Endometrial microvascular endothelial cells (primary cell): ENCODE measurements around the gene TSNAXIP1. TPM values are rescaled to one million over a fixed set of nuclear protein-coding genes. Genes with fewer than 3 reads are reported as not detected.
"Not testable (repeated sequence)": the region's sequence is repeated elsewhere in the genome, so short reads cannot be mapped to it uniquely, and the experiment has no call there.

Experiments
- in situ Hi-C: cut with HindIII; loops from 2 replicates; pipeline ENCODE4 v1.10.0; 2017; ENCODE audit warnings: low sequenced_read_pairs, low pct_unique_long_range_greater_than_20kb; ENCODE audit errors: inconsistent ontology term
- total RNA-seq: library from RNA; depleted of rRNA; stranded (reverse); fragments of >200 nt; gene quantifications from one replicate; pipeline ENCODE4 v1.2.3, GENCODE V29; 2015; ENCODE audit errors: inconsistent ontology term

TSNAXIP1 gene
- total RNA-seq, 1 donor from 2014 or later = not detected

GRCh38 chr16:67822511-67822910, 15.8 kb downstream of the TSNAXIP1 start:
- in situ Hi-C loops = loop anchor here (25.0 kb wide), 1 partner anchor 135 kb away; no protein-coding TSS in a partner anchor

GRCh38 chr16:67825119-67825518, 18.4 kb downstream of the TSNAXIP1 start:
- in situ Hi-C loops = no loop called here

GRCh38 chr16:67825906-67826305, 19.2 kb downstream of the TSNAXIP1 start:
- in situ Hi-C loops = no loop called here

- in situ Hi-C loops = no loop called here
These were observed 22.0 kb downstream of the TSNAXIP1 start for GRCh38 chr16:67828651-67829050.

- in situ Hi-C loops = no loop called here
These were observed 26.3 kb downstream of the TSNAXIP1 start for GRCh38 chr16:67833030-67833414.

GRCh38 chr16:67833415-67834241, 26.9 kb downstream of the TSNAXIP1 start:
- in situ Hi-C loops = no loop called here

- in situ Hi-C loops = no loop called here
These were observed 27.5 kb downstream of the TSNAXIP1 start for GRCh38 chr16:67834242-67834614.

- in situ Hi-C loops = not testable (repeated sequence)
These were observed 30.5 kb downstream of the TSNAXIP1 start for GRCh38 chr16:67837190-67837589.

- in situ Hi-C loops = no loop called here
These were observed 31.1 kb downstream of the TSNAXIP1 start for GRCh38 chr16:67837811-67838210.

GRCh38 chr16:67841198-67841815, 34.6 kb downstream of the TSNAXIP1 start:
- in situ Hi-C loops = no loop called here

- in situ Hi-C loops = no loop called here
These were observed 35.3 kb downstream of the TSNAXIP1 start, which contains the start of gene THAP11 for GRCh38 chr16:67841816-67842508. TSS of gene THAP11 (plus strand) at chr16:67842320. CDS start at chr16:67842555, 235 bp downstream.

GRCh38 chr16:67842509-67843342, 36.0 kb downstream of the TSNAXIP1 start:
- in situ Hi-C loops = no loop called here

- in situ Hi-C loops = no loop called here
These were observed 36.7 kb downstream of the TSNAXIP1 start for GRCh38 chr16:67843343-67843765.

- in situ Hi-C loops = no loop called here
These were observed 37.8 kb downstream of the TSNAXIP1 start for GRCh38 chr16:67844497-67844896.

GRCh38 chr16:67845291-67846062, 38.8 kb downstream of the TSNAXIP1 start:
- in situ Hi-C loops = no loop called here

GRCh38 chr16:67846063-67846319, 39.3 kb downstream of the TSNAXIP1 start:
- in situ Hi-C loops = no loop called here

GRCh38 chr16:67846320-67847063, 39.8 kb downstream of the TSNAXIP1 start, which contains the start of gene NUTF2:
TSS of gene NUTF2 (plus strand) at chr16:67846933. CDS start at chr16:67865131, 18,198 bp downstream.
- in situ Hi-C loops = no loop called here
